Measurements from ENCODE around the gene ESPN.
"Not testable (repeated sequence)": the region's sequence is repeated elsewhere in the genome, so short reads cannot be mapped to it uniquely, and the experiment has no call there.

Gene ESPN

GRCh38 chr1:6410248-6410893 is 14.2 kb upstream of the ESPN start:
- DNase-seq = no peak

GRCh38 chr1:6412896-6413295 is 11.7 kb upstream of the ESPN start:
- DNase-seq = no peak

GRCh38 chr1:6414443-6414844 is 10.1 kb upstream of the ESPN start:
- no peak for DNase-seq

- DNase-seq = no peak
These were observed 9.5 kb upstream of the ESPN start for GRCh38 chr1:6414881-6415626.

- no peak for DNase-seq
These were observed 8.3 kb upstream of the ESPN start for GRCh38 chr1:6416295-6416656.

- DNase-seq = no peak
These were observed 7.7 kb upstream of the ESPN start for GRCh38 chr1:6416906-6417305.

- DNase-seq = no peak
These were observed 6.5 kb upstream of the ESPN start for GRCh38 chr1:6417961-6418667.

- no peak for DNase-seq
These were observed 5.7 kb upstream of the ESPN start for GRCh38 chr1:6418668-6419396.

- DNase-seq = no peak
These were observed 5.2 kb upstream of the ESPN start for GRCh38 chr1:6419397-6419803.

- no peak for DNase-seq
These were observed 4.6 kb upstream of the ESPN start, which contains the start of gene HES2 for GRCh38 chr1:6419804-6420453. TSS of gene HES2 (minus strand) at chr1:6419919. CDS start at chr1:6419820, 99 bp downstream.

GRCh38 chr1:6420454-6421042 is 4.0 kb upstream of the ESPN start:
- DNase-seq = no peak

- DNase-seq = no peak
These were observed 3.3 kb upstream of the ESPN start for GRCh38 chr1:6421266-6421665.

- DNase-seq = peak; percentile 51
These were observed 1.1 kb upstream of the ESPN start for GRCh38 chr1:6423321-6423999.

- no peak for DNase-seq
These were observed 493 bp upstream of the ESPN start for GRCh38 chr1:6424000-6424565.

GRCh38 chr1:6425658-6426057 is 1.1 kb downstream of the ESPN start:
- no peak for DNase-seq

- DNase-seq = no peak
These were observed 1.8 kb downstream of the ESPN start for GRCh38 chr1:6426277-6426971.

- DNase-seq = no peak
These were observed 2.4 kb downstream of the ESPN start for GRCh38 chr1:6426972-6427350.

- DNase-seq = no peak
These were observed 3.1 kb downstream of the ESPN start for GRCh38 chr1:6427441-6428390.

- DNase-seq = not testable (repeated sequence)
These were observed 3.9 kb downstream of the ESPN start for GRCh38 chr1:6428453-6428852.

Measured in effector CD8-positive, alpha-beta T cell (primary cell).